ENCODE measurements around the gene TEDC2.

The TEDC2 gene

GRCh38 chr16:2451851-2452320 is 8.0 kb upstream of the TEDC2 start:
- TF ChIP-seq CTCF (IDR thresholded peaks at IDR 0.05; ENCODE audit: insufficient read depth, low read depth, low read length, missing control alignments): no peak
- DNase-seq (ENCODE audit: low read depth): no peak
- H3K4me3 ChIP-seq (ENCODE audit: low read length): no peak overlapping the region

- no peak overlapping the region for H3K4me3 ChIP-seq (ENCODE audit: low read length)
- no peak for DNase-seq (ENCODE audit: low read depth)
- TF ChIP-seq CTCF (IDR thresholded peaks at IDR 0.05; ENCODE audit: insufficient read depth, low read depth, low read length, missing control alignments): no peak
Measured at GRCh38 chr16:2452650-2453049, 7.3 kb upstream of the TEDC2 start.

GRCh38 chr16:2455081-2455845 is 4.6 kb upstream of the TEDC2 start:
- no peak overlapping the region for H3K4me3 ChIP-seq (ENCODE audit: low read length)
- no peak for DNase-seq (ENCODE audit: low read depth)
- TF ChIP-seq CTCF (IDR thresholded peaks at IDR 0.05; ENCODE audit: insufficient read depth, low read depth, low read length, missing control alignments): no peak

- no peak for TF ChIP-seq CTCF (IDR thresholded peaks at IDR 0.05; ENCODE audit: insufficient read depth, low read depth, low read length, missing control alignments)
- no peak overlapping the region for H3K4me3 ChIP-seq (ENCODE audit: low read length)
- DNase-seq (ENCODE audit: low read depth): no peak
Measured at GRCh38 chr16:2456551-2457153, 3.3 kb upstream of the TEDC2 start.

- no peak for DNase-seq (ENCODE audit: low read depth)
- TF ChIP-seq CTCF (IDR thresholded peaks at IDR 0.05; ENCODE audit: insufficient read depth, low read depth, low read length, missing control alignments): no peak
- H3K4me3 ChIP-seq (ENCODE audit: low read length): no peak overlapping the region
Measured at GRCh38 chr16:2457267-2457666, 2.6 kb upstream of the TEDC2 start.

GRCh38 chr16:2457946-2458345 is 2.0 kb upstream of the TEDC2 start:
- no peak for DNase-seq (ENCODE audit: low read depth)
- TF ChIP-seq CTCF (IDR thresholded peaks at IDR 0.05; ENCODE audit: insufficient read depth, low read depth, low read length, missing control alignments): no peak
- no peak overlapping the region for H3K4me3 ChIP-seq (ENCODE audit: low read length)

All from epithelial cell of esophagus (primary cell).